ENCODE measurements around the gene ERI3. TPM values are rescaled to one million over a fixed set of nuclear protein-coding genes. Genes with fewer than 3 reads are reported as not detected.

The ERI3 gene
- total RNA-seq, 1 donor = 50.0 TPM

DNA sequence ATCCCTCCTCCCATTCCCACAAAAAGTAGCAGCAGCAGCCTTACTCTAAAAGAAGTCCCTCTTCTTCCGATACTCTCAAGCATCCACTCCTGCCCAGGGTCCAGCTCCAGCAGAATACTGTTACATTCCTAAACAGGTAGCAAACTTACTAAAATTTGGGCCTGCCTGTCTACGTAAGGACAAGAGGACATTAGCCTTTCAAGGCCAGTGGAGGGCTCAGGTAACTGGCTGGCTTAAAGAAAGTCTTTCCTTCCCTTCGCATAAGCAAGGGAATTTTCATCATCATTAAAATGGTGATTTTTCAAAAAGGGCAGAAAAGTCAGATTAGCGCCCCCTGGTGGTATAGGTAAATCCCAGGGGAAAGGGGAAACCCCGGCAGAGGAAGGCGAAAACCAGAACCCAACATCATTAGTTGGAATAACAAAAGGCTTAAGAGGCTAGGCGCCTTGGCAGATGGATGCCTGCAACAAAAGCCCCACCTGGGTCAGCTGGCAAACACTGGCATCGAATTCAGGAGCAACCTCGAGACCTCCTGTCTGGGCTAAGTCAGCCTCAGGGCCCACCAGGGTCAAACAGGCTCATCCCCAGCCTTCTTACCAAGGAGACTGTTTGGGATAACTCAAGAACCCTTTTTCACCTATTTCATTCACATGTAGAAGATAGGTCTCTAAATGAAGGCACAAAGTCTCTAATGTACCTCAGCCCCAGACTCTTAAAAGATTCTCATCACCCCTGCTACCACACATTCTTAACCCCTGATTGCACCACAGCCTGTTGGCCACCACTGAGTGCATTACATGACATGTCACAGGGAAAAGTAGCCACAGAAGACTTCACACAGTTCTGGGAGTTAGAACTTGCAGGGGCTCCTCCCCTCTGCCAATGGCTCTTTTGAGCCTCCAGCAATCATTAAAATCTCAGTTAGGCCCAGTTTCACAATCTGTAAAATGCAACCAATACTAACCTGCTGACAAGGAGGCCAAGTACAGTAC lies 36.7 kb downstream of the ERI3 start:
- peak; percentile 52 for DNase-seq (ENCODE audit: low read depth)
- TF ChIP-seq, protein P1, sequence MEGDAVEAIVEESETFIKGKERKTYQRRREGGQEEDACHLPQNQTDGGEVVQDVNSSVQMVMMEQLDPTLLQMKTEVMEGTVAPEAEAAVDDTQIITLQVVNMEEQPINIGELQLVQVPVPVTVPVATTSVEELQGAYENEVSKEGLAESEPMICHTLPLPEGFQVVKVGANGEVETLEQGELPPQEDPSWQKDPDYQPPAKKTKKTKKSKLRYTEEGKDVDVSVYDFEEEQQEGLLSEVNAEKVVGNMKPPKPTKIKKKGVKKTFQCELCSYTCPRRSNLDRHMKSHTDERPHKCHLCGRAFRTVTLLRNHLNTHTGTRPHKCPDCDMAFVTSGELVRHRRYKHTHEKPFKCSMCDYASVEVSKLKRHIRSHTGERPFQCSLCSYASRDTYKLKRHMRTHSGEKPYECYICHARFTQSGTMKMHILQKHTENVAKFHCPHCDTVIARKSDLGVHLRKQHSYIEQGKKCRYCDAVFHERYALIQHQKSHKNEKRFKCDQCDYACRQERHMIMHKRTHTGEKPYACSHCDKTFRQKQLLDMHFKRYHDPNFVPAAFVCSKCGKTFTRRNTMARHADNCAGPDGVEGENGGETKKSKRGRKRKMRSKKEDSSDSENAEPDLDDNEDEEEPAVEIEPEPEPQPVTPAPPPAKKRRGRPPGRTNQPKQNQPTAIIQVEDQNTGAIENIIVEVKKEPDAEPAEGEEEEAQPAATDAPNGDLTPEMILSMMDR (IDR thresholded peaks at IDR 0.05; ENCODE audit: insufficient read depth, low read length) = peak; percentile 79

DNA sequence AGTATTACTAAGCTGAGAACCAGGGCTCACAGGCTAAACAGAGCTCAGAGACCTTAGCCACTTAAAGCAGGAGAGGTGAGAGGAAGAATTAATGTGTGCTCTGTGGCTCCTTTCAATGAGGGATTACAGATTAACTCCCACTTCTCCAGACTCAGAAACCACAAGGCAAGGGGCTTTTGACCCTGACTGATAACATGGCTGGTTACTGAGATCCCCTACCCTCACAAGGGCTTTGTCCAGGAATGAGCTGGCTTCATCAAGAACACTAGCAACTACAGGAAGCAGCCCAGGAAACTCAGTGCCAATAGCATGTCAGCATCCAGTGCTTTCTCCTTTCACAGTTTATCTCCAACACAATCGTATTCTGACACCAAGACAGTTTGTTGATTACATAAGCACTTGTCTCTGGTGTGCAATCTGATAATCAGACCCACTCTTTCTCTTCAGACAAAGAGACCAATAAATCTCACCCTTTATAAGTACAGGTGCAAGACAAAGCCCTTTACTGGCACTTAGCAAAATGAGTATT lies 38.8 kb downstream of the ERI3 start:
- DNase-seq (ENCODE audit: low read depth) = peak; percentile 25
- TF ChIP-seq, protein P1 (IDR thresholded peaks at IDR 0.05; ENCODE audit: insufficient read depth, low read length) = no peak
- H3K4me3 ChIP-seq (ENCODE audit: low read depth, low read length) = no peak overlapping the region

More for the DNA sequence above, 36.7 kb downstream of the ERI3 start:
- no peak overlapping the region for H3K4me3 ChIP-seq (ENCODE audit: low read depth, low read length)

DNA sequence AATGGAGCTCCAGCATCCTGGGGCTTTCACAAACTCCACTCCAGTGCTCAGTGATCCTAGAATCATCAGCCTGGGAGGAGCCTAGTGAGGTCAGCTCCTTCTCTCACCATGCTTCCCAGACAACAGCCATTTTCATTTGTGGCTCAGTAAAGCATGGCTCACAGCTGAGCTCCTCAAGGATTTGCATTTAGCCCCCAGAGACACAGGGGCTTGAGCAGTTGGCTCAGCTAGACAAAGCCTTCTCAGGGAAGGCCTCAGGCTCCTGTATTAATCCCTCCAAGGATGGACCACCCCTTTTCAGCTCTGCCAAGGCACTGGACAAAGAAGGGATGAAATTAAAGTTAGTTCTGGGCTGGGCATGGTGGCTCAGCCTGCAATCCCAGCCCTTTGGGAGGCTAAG lies 39.5 kb downstream of the ERI3 start:
- no peak for DNase-seq (ENCODE audit: low read depth)
- TF ChIP-seq, protein P1 (IDR thresholded peaks at IDR 0.05; ENCODE audit: insufficient read depth, low read length) = no peak
- H3K4me3 ChIP-seq (ENCODE audit: low read depth, low read length) = no peak overlapping the region

DNA sequence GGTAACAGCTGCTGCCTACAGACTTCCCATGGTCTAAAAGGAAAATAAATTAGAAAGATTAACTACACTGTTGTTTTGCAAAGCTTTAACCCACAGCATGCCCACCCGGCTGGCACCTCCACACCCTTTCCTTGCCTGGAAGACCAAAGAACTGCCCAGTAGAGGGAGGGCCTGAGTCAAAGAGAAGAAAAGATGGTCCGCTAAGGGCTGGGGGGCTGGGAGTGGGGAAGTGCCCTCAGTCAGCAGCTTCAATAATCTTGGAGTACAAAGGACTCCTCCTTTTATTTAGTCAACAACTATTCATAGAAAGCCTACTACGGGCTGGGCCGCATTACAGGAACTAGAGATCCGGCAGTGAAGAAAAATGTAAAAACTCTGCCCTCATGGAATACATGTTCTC lies 40.6 kb downstream of the ERI3 start:
- TF ChIP-seq, protein P1 (IDR thresholded peaks at IDR 0.05; ENCODE audit: insufficient read depth, low read length) = peak; percentile 10
- DNase-seq (ENCODE audit: low read depth) = no peak

DNA sequence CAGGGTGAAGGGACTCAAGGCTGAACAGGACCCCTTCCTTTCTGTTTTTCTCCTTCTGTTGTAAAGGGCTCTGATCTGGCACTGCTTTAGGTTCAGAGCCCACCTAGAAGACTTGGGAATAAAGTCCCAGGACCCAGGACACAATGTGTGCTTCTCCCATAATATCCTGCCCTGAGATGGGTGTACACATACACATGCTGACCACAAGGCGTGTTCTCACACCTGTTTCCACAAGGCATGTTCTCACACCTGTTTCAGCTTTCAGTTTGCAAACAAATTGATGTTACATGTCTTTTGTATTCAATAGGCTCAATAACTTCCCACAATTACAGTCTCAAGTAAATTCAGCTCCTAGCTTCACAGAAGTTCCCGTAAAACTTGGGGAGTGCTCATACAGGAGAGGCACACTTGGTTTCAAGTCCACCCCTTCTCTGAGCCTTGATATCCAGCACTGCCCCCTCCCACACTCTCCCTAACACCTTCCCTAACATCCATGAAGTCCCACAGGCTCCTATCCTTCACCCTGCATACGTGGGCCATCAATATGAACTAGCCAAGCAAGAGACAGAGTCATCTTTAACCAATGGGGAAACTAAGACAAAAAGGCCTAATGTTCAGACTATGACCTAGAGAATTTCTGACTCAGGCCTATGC lies 41.7 kb downstream of the ERI3 start:
- DNase-seq (ENCODE audit: low read depth) = no peak
- TF ChIP-seq, protein P1 (IDR thresholded peaks at IDR 0.05; ENCODE audit: insufficient read depth, low read length) = no peak
- H3K4me3 ChIP-seq (ENCODE audit: low read depth, low read length) = no peak overlapping the region

More for the DNA sequence above, 40.6 kb downstream of the ERI3 start:
- H3K4me3 ChIP-seq (ENCODE audit: low read depth, low read length) = no peak overlapping the region

DNA sequence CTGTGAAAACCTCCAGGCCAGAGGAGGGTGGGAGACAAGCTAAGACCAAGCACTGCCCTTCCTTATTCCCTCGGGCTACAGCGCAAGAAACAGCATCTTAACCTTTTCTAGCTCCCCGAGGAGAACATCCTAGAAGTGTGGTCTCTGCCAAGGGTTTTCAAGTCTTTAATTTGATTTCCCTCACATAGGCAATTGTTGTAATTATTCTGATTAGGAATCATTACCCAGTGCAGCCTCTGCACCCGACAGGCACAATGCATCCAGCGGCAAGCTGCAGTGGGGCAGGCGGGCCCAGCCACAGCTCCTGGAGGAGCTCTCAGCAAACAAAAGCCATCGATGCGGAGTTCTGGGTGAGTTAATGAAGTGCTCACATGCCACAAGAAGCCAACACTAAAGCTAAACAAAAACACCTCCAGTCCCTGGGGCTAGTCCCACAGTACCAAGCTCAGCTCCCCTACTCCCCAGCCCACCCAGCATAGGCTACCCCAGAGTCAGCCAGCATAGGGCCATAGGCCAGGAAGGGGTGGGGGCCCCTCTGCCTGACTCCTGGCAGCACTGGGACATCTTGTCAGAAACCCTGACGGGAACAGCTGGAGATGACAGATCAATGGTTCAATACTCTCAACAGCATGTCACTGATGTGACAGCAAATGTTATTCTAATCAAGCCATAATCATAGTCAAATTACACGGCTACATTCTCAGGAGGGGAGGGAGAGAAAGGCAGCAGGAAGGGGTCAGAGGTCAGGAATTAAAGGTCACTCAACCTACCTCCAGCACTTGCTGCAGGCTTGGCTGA lies 42.5 kb downstream of the ERI3 start:
- TF ChIP-seq, protein P1 (IDR thresholded peaks at IDR 0.05; ENCODE audit: insufficient read depth, low read length) = no peak
- no peak for DNase-seq (ENCODE audit: low read depth)
- H3K4me3 ChIP-seq (ENCODE audit: low read depth, low read length) = no peak overlapping the region
